ENCODE results near the gene GRIN2C.

- TF ChIP-seq, protein P1, sequence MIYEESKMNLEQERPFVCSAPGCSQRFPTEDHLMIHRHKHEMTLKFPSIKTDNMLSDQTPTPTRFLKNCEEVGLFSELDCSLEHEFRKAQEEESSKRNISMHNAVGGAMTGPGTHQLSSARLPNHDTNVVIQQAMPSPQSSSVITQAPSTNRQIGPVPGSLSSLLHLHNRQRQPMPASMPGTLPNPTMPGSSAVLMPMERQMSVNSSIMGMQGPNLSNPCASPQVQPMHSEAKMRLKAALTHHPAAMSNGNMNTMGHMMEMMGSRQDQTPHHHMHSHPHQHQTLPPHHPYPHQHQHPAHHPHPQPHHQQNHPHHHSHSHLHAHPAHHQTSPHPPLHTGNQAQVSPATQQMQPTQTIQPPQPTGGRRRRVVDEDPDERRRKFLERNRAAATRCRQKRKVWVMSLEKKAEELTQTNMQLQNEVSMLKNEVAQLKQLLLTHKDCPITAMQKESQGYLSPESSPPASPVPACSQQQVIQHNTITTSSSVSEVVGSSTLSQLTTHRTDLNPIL (CRISPR knock-in tag; IDR thresholded peaks at IDR 0.05; ENCODE audit: low read depth) = no peak
- TF ChIP-seq TOX (CRISPR knock-in tag; IDR thresholded peaks at IDR 0.05; ENCODE audit: borderline replicate concordance) (no peak), ZNF8 (CRISPR knock-in tag; IDR thresholded peaks at IDR 0.05) (no peak), ARNTL (CRISPR knock-in tag; IDR thresholded peaks at IDR 0.05; ENCODE audit: borderline replicate concordance, low read depth) (no peak), PPARA (CRISPR knock-in tag; IDR thresholded peaks at IDR 0.05; ENCODE audit: borderline replicate concordance) (no peak), ZFP3 (CRISPR knock-in tag; IDR thresholded peaks at IDR 0.05) (0 out of 2 replicates have a peak, but pooled peaks have one; percentile 27), ESRRG (CRISPR knock-in tag; IDR thresholded peaks at IDR 0.05) (no peak), ZNF70 (CRISPR knock-in tag; IDR thresholded peaks at IDR 0.05) (no peak), PATZ1 (CRISPR knock-in tag; IDR thresholded peaks at IDR 0.05; ENCODE audit: borderline replicate concordance) (no peak), TCF4 (CRISPR knock-in tag; IDR thresholded peaks at IDR 0.05; ENCODE audit: borderline replicate concordance) (peak; percentile 66; the same call in 1 of the 2 replicates), RARB (CRISPR knock-in tag; IDR thresholded peaks at IDR 0.05) (no peak)
- TF ChIP-seq, protein P2, sequence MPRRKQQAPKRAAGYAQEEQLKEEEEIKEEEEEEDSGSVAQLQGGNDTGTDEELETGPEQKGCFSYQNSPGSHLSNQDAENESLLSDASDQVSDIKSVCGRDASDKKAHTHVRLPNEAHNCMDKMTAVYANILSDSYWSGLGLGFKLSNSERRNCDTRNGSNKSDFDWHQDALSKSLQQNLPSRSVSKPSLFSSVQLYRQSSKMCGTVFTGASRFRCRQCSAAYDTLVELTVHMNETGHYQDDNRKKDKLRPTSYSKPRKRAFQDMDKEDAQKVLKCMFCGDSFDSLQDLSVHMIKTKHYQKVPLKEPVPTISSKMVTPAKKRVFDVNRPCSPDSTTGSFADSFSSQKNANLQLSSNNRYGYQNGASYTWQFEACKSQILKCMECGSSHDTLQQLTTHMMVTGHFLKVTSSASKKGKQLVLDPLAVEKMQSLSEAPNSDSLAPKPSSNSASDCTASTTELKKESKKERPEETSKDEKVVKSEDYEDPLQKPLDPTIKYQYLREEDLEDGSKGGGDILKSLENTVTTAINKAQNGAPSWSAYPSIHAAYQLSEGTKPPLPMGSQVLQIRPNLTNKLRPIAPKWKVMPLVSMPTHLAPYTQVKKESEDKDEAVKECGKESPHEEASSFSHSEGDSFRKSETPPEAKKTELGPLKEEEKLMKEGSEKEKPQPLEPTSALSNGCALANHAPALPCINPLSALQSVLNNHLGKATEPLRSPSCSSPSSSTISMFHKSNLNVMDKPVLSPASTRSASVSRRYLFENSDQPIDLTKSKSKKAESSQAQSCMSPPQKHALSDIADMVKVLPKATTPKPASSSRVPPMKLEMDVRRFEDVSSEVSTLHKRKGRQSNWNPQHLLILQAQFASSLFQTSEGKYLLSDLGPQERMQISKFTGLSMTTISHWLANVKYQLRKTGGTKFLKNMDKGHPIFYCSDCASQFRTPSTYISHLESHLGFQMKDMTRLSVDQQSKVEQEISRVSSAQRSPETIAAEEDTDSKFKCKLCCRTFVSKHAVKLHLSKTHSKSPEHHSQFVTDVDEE (CRISPR knock-in tag; IDR thresholded peaks at IDR 0.05) = no peak; the same call in 1 of the 2 replicates
These were observed 55.7 kb downstream of the GRIN2C start for GRCh38 chr17:74803971-74804370.
